HepG2 (cell line): ENCODE measurements around the gene MYCBPAP. TPM values are rescaled to one million over a fixed set of nuclear protein-coding genes. Genes with fewer than 3 reads are reported as not detected.

Source experiments
- AGO2 ChIP-seq: fragments of 200-400 bp; formaldehyde crosslinking; optimal IDR thresholded peaks from 2 replicates; pipeline ENCODE3; 2017; ENCODE audit warnings: mild to moderate bottlenecking, low read depth, low read length, moderate library complexity
- ARHGAP35 ChIP-seq: sonication (generic); formaldehyde crosslinking; IDR thresholded peaks from 2 replicates; pipeline ENCODE4 v1.9.0; 2022; ENCODE audit warnings: mild to moderate bottlenecking, inconsistent platforms, moderate library complexity, missing genetic modification reagents, borderline replicate concordance
- FIP1L1 ChIP-seq: fragments of 200-400 bp; formaldehyde crosslinking; IDR thresholded peaks from 2 replicates; pipeline ENCODE4 v1.6.1; 2018; ENCODE audit warnings: low read depth, mild to moderate bottlenecking, low read length, moderate library complexity, borderline replicate concordance; ENCODE audit not compliant: insufficient read depth
- HMGXB3 ChIP-seq: sonication (generic); formaldehyde crosslinking; IDR thresholded peaks from 2 replicates; pipeline ENCODE4 v1.4.0; 2020; ENCODE audit warnings: missing genetic modification reagents, borderline replicate concordance
- HNRNPL ChIP-seq: fragments of 200-400 bp; formaldehyde crosslinking; IDR thresholded peaks from 2 replicates; pipeline ENCODE4 v1.6.1; 2017; ENCODE audit warnings: mild to moderate bottlenecking, low read depth, low read length
- HOXA3 ChIP-seq: sonication (generic); formaldehyde crosslinking; IDR thresholded peaks from 2 replicates; pipeline ENCODE4 v1.5.0; 2020; ENCODE audit warnings: missing genetic modification reagents
- SRSF1 ChIP-seq: fragments of 200-400 bp; formaldehyde crosslinking; optimal IDR thresholded peaks from 2 replicates; pipeline ENCODE3; 2017; ENCODE audit warnings: mild to moderate bottlenecking, low read depth, low read length, moderate library complexity
- UBTF ChIP-seq: sonication (generic); formaldehyde crosslinking; IDR thresholded peaks from 2 replicates; pipeline ENCODE4 v1.4.0; 2020; ENCODE audit warnings: mild to moderate bottlenecking, missing genetic modification reagents
- ZIK1 ChIP-seq: sonication (generic); formaldehyde crosslinking; IDR thresholded peaks from 2 replicates; pipeline ENCODE4 v1.5.0; 2020; ENCODE audit warnings: mild to moderate bottlenecking, low read depth, missing genetic modification reagents, borderline replicate concordance
- ZNF646 ChIP-seq: sonication (generic); formaldehyde crosslinking; IDR thresholded peaks from 2 replicates; pipeline ENCODE4 v1.9.0; 2021; ENCODE audit warnings: mild to moderate bottlenecking, missing genetic modification reagents
- polyA plus RNA-seq, 8 experiments: library from polyadenylated mRNA; depleted of rRNA in 3 of 8; stranded (reverse) in 7 of 8; unstranded in 1 of 8; fragments of >200 nt; fragmentation: Illumina TruSeq in 4 of 8; extraction: Trizol in 4 of 8; gene quantifications; 2 replicates each; pipeline versions ENCODE4 v1.2.1 to v1.2.3, GENCODE V29; 2011 to 2016; ENCODE audit warnings: low read depth in 4 of 8, missing spikeins in 1 of 8, mixed read lengths in 1 of 8; ENCODE audit not compliant: insufficient read depth in 1 of 8
- total RNA-seq, 5 experiments: library from RNA; depleted of rRNA; stranded (reverse); fragments of >200 nt; fragmentation: Illumina TruSeq; extraction: Trizol; gene quantifications; 2 replicates each; pipeline ENCODE4 v1.2.3, GENCODE V29; 2016; ENCODE audit warnings: low read depth in 1 of 5
- TF ChIP-seq, protein P1 (sequence below): sonication (generic); formaldehyde crosslinking; IDR thresholded peaks from 2 replicates; pipeline ENCODE4 v1.4.0; 2020; ENCODE audit warnings: missing genetic modification reagents
- TF ChIP-seq, protein P2 (sequence below): sonication (generic); formaldehyde crosslinking; IDR thresholded peaks from 2 replicates; pipeline ENCODE4 v1.9.0; 2021; ENCODE audit warnings: missing genetic modification reagents, mild to moderate bottlenecking, borderline replicate concordance

MYCBPAP gene
- total and polyA plus RNA-seq, 2 of the 13 experiments (the other 11 are each of a cell fraction or from before 2014, with no cell fraction given) = 0.22 to 0.24 TPM

GRCh38 chr17:50482516-50482915, 25.7 kb upstream of the MYCBPAP start (continued):
- TF ChIP-seq ARHGAP35 (CRISPR knock-in tag) (no peak), HNRNPL (no peak), ZIK1 (CRISPR knock-in tag) (no peak), HMGXB3 (CRISPR knock-in tag) (peak; percentile 70; the same call in 1 of the 2 replicates), AGO2 (no peak), HOXA3 (CRISPR knock-in tag) (peak; percentile 51; the same call in 1 of the 2 replicates), SRSF1 (no peak), FIP1L1 (no peak), UBTF (no peak), ZNF646 (CRISPR knock-in tag) (no peak)
- TF ChIP-seq, protein P1, sequence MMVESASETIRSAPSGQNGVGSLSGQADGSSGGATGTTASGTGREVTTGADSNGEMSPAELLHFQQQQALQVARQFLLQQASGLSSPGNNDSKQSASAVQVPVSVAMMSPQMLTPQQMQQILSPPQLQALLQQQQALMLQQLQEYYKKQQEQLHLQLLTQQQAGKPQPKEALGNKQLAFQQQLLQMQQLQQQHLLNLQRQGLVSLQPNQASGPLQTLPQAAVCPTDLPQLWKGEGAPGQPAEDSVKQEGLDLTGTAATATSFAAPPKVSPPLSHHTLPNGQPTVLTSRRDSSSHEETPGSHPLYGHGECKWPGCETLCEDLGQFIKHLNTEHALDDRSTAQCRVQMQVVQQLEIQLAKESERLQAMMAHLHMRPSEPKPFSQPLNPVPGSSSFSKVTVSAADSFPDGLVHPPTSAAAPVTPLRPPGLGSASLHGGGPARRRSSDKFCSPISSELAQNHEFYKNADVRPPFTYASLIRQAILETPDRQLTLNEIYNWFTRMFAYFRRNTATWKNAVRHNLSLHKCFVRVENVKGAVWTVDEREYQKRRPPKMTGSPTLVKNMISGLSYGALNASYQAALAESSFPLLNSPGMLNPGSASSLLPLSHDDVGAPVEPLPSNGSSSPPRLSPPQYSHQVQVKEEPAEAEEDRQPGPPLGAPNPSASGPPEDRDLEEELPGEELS (CRISPR knock-in tag) = peak; percentile 45
- TF ChIP-seq, protein P2, sequence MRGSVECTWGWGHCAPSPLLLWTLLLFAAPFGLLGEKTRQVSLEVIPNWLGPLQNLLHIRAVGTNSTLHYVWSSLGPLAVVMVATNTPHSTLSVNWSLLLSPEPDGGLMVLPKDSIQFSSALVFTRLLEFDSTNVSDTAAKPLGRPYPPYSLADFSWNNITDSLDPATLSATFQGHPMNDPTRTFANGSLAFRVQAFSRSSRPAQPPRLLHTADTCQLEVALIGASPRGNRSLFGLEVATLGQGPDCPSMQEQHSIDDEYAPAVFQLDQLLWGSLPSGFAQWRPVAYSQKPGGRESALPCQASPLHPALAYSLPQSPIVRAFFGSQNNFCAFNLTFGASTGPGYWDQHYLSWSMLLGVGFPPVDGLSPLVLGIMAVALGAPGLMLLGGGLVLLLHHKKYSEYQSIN (CRISPR knock-in tag) = no peak
